Common myeloid progenitor, CD34-positive (primary cell): ENCODE results near the gene STAMBP.

Experiments used
- CTCF ChIA-PET: fragments of 350-600 bp; sonication (Branson Sonifier 250); formaldehyde crosslinking; loops from one replicate; lab custom pipeline; 2021; ENCODE audit warnings: antibody characterized with exemption; lab: Charles Lee
- POLR2A ChIA-PET: fragments of 350-600 bp; sonication (Branson Sonifier 250); formaldehyde crosslinking; loops from one replicate; lab custom pipeline; 2021; ENCODE audit warnings: antibody characterized with exemption; lab: Charles Lee
- DNase-seq, 3 donors: peaks; one replicate each; pipeline versions ENCODE4 v3.0.0 to v3.0.0-alpha.2; 2013
- H3K27ac ChIP-seq, 2 experiments: 1 replicate in 1 of 2; 2 replicates in 1 of 2; pipeline ENCODE4 v1.7.0; 2013; ENCODE audit warnings: inconsistent platforms in 2 of 2, low read length in 2 of 2, mild to moderate bottlenecking in 2 of 2, low read depth in 1 of 2, moderate library complexity in 1 of 2; ENCODE audit not compliant: severe bottlenecking in 2 of 2, insufficient read depth in 1 of 2, poor library complexity in 1 of 2
- H3K27me3 ChIP-seq, 5 experiments: replicated peaks in 2 of 5; 1 replicate in 3 of 5; 2 replicates in 2 of 5; pipeline versions ENCODE4 v1.6.1 to v1.7.0; 2013; ENCODE audit warnings: low read length in 4 of 5, mild to moderate bottlenecking in 2 of 5, moderate library complexity in 2 of 5, inconsistent platforms in 1 of 5; ENCODE audit not compliant: insufficient read depth in 5 of 5, control insufficient read depth in 4 of 5
- H3K36me3 ChIP-seq, 4 experiments: 1 replicate in 2 of 4; 2 replicates in 2 of 4; pipeline versions ENCODE4 v1.6.1 to v1.7.0; 2013; ENCODE audit warnings: low read length in 3 of 4, control low read depth in 1 of 4, mild to moderate bottlenecking in 1 of 4; ENCODE audit not compliant: control insufficient read depth in 4 of 4, insufficient read depth in 4 of 4
- H3K4me1 ChIP-seq, 4 experiments: 1 replicate in 3 of 4; 2 replicates in 1 of 4; pipeline versions ENCODE4 v1.6.1 to v1.7.1; 2013; ENCODE audit warnings: low read length in 3 of 4, mild to moderate bottlenecking in 3 of 4, control low read depth in 1 of 4, inconsistent platforms in 1 of 4, moderate library complexity in 1 of 4; ENCODE audit not compliant: control insufficient read depth in 4 of 4, insufficient read depth in 4 of 4; ENCODE audit errors: control extremely low read depth in 1 of 4
- H3K4me3 ChIP-seq, 7 experiments: 1 replicate in 4 of 7; 2 replicates in 3 of 7; pipeline versions ENCODE4 v1.5.1 to v1.7.0; 2013; ENCODE audit warnings: mild to moderate bottlenecking in 7 of 7, low read length in 6 of 7, moderate library complexity in 6 of 7, inconsistent platforms in 2 of 7, low read depth in 2 of 7, control low read depth in 1 of 7; ENCODE audit not compliant: insufficient read depth in 4 of 7, control insufficient read depth in 1 of 7; ENCODE audit errors: extremely low read depth in 1 of 7
- H3K9me3 ChIP-seq, 5 experiments: 1 replicate in 4 of 5; 2 replicates in 1 of 5; pipeline versions ENCODE4 v1.6.1 to v1.7.1; 2013; ENCODE audit warnings: low read length in 4 of 5, mild to moderate bottlenecking in 2 of 5, inconsistent platforms in 1 of 5, low read depth in 1 of 5, moderate library complexity in 1 of 5; ENCODE audit not compliant: control insufficient read depth in 4 of 5, insufficient read depth in 2 of 5; ENCODE audit errors: control extremely low read depth in 1 of 5
- WGBS: methylation state at CpG from one replicate; pipeline ENCODE4 v1.1.5; 2013; ENCODE audit not compliant: insufficient coverage; 5-methylcytosine and 5-hydroxymethylcytosine counted together

The STAMBP gene

DNA sequence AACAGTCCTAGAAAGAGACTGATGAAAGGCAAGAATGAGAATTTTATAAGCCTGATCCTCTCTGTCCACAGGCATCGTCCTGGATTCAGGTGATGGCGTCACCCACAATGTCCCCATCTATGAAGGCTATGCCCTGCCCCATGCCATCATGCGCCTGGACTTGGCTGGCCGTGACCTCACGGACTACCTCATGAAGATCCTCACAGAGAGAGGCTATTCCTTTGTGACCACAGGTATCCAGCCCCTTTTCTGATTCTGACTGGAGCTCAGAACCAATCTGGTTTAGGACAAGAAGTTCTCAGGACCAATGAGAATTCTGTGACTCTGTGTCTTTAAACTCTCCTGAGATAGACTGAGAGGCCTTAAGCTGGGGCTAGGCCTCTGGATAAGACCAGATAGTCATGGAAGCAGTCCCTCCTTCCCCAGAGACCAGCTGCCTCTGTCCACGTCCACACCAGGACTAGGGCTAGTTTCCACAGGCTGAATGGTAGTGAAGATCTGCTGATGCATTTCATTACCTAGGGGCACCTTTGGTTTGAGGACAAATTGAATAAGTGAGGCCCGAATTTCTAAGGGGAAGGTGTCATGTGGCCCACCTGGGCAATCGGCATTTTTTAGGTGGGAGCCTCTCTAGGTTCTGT is 84.8 kb downstream of the STAMBP start:
- no peaks in the 10 kb centered on the region for H3K36me3 ChIP-seq
- no peak overlapping the region for H3K27ac ChIP-seq
- POLR2A ChIA-PET, result no interaction called here
- DNase-seq, result no peak
- CTCF ChIA-PET, result interaction anchor here (1.4 to 1.8 kb wide), 2 partner anchors 31 to 39 kb away, joined by 3 to 4 read pairs; no protein-coding TSS in a partner anchor
- WGBS, result 98% methylated on average over 7 of the region's 8 CpGs
- H3K4me1 ChIP-seq, result no peaks in the 10 kb centered on the region
- no peaks in the 10 kb centered on the region for H3K27me3 ChIP-seq
- H3K4me3 ChIP-seq, result no peak overlapping the region
- H3K9me3 ChIP-seq, result no peaks in the 10 kb centered on the region

DNA sequence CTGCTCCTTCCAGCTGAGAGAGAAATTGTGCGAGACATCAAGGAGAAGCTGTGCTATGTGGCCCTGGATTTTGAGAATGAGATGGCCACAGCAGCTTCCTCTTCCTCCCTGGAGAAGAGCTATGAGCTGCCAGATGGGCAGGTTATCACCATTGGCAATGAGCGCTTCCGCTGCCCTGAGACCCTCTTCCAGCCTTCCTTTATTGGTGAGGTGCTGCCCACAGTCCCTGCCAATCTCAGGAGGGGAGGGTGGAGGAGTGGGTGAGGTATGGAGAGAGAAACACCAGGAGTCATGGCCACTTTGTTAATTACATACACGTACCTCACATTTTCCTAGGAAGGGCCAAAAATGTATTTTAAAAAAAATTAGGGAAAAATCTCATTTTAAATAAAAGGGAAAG is 85.9 kb downstream of the STAMBP start:
- Histone ChIP-seq H3K36me3 (no peaks in the 10 kb centered on the region), H3K9me3 (no peaks in the 10 kb centered on the region), H3K27me3 (no peaks in the 10 kb centered on the region), H3K4me3 (no peak overlapping the region), H3K27ac (no peak overlapping the region), H3K4me1 (no peaks in the 10 kb centered on the region)
- no CpG with 5 or more reads among the region's 4 CpGs for WGBS
- ChIA-PET CTCF (no interaction called here), POLR2A (interaction anchor here (0.7 kb wide), 1 partner anchor 71 kb away, joined by 3 read pairs; no protein-coding TSS in a partner anchor)
- no peak for DNase-seq

DNA sequence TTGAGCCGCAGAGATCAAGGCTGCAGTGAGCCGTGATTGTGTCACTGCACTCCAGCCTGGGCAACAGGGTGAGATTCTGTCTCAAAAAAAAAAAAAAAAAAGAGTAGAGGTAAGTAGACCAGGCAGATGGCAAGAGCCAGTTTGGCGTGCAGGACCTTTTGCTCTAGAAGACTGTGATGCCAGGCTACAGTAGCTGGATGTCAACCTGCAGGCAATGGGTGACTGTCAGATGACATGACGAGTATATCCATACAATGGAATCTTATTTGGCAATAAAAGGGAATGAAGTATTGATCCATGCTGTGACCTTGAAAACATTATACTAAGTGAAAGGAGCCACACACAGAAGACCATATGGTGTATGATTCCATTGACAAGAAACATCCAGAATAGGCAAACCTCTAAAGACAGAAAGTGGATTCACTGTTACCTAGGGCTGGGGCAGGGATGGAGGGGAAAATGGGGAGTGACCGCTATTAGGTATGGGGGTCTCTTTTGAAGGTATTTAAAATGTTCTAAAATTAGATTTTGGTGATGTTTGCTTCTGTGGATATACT is 86.8 kb downstream of the STAMBP start:
- Histone ChIP-seq H3K4me1 (no peaks in the 10 kb centered on the region), H3K36me3 (no peaks in the 10 kb centered on the region), H3K4me3 (no peak overlapping the region), H3K9me3 (no peaks in the 10 kb centered on the region), H3K27ac (no peak overlapping the region), H3K27me3 (no peaks in the 10 kb centered on the region)
- POLR2A ChIA-PET, result no interaction called here
- no peak for DNase-seq
- CTCF ChIA-PET, result no interaction called here
- 100% methylated on average over 2 of the region's 5 CpGs for WGBS

DNA sequence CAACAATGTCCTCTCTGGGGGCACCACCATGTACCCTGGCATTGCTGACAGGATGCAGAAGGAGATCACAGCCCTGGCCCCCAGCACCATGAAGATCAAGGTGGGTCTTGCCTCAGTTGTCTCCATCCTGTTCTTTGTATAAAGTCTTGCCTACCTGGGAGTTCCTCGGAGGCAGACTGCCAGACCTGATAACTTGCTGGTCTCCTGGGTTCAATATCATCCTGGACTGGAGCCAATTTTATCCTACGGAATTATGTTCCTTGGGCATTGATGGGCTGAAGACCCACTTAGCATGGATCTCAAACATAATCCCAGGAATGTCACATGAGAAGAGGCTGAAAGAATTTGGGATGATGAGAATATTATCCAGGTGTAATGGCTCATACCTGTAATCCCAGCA is 87.9 kb downstream of the STAMBP start:
- Histone ChIP-seq H3K36me3 (no peaks in the 10 kb centered on the region), H3K27me3 (no peaks in the 10 kb centered on the region), H3K27ac (no peak overlapping the region), H3K9me3 (no peaks in the 10 kb centered on the region), H3K4me3 (no peak overlapping the region), H3K4me1 (peaks cover 0 to 5% (median 2%) of the 10 kb centered on the region in 4 experiments)
- 95% methylated on average over 2 of the region's 2 CpGs for WGBS
- ChIA-PET POLR2A (no interaction called here), CTCF (no interaction called here)
- DNase-seq, result no peak

DNA sequence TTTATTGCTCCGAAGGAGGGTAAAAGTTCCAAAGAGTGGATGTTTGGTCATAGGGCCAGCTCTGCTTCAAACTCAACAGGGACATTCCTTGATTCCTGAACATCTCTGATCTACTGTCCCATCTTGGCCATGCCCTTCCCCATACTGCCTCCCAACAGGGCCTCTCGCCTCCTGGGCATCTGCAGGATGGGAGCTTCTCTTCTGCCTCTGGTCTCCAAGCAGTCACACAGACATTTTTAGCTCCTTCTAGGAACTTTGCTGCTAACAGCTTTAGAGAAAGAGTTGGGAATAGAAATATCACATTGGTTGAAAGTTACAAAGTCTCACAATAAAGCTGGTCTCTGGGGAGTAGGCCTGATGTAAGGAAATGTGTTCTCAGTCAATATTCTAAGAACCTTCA is 88.5 kb downstream of the STAMBP start:
- Histone ChIP-seq H3K4me1 (peaks cover 0 to 5% (median 2%) of the 10 kb centered on the region in 4 experiments), H3K36me3 (no peaks in the 10 kb centered on the region), H3K4me3 (no peak overlapping the region), H3K9me3 (no peaks in the 10 kb centered on the region), H3K27me3 (no peaks in the 10 kb centered on the region), H3K27ac (no peak overlapping the region)
- no peak for DNase-seq
- 100% methylated on average over 2 of the region's 2 CpGs for WGBS
- ChIA-PET CTCF (interaction anchor here (0.7 kb wide), 1 partner anchor 8 kb away, joined by 3 read pairs; no protein-coding TSS in a partner anchor), POLR2A (no interaction called here)

DNA sequence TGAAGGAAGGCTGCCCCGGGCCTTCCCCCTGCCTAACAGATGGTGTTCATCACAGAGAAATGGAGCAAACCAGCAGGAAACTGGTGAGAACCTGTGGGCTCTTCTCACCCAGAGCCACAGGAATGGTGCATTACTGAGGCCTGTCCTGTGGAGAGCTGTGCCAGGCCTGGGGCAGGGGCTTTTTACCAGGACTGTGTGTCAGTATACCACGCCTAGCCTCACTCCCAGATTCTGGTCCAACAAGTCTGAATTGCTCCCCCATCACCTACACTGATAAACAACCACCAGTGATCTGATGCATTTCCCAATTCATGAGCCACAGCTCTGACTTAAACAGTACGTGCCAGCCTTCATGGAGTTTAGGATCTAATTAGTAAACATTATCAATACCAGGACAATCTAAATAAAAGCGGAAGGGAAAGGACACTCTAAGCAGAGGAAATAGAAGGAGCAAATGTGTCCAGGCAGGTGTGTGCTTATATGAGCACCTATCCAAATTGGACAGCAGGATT is 89.0 kb downstream of the STAMBP start:
- POLR2A ChIA-PET, result no interaction called here

DNA sequence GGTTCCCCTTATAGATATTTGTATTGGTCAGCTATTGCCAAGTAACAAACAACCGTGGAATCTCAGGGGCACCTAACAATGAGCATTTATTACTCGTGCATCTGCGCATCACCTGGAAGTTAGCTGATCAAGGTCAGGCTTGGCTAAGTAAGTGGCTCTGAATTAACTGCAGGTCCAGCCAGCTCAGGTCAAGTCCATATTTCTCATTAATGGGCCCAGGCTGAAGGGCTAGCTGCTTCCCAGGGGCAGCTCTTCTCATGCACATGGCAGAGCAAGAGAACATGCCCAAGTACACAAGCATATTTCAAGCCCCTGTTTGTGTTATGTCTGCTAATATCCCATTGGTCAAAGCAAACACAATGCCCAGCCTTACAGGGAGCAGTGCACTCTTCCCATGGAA is 90.1 kb downstream of the STAMBP start:
- CTCF ChIA-PET, result interaction anchor here (0.8 kb wide), 2 partner anchors 11 to 72 kb away, joined by 3 read pairs; no protein-coding TSS in a partner anchor

More for the DNA sequence above, 89.0 kb downstream of the STAMBP start:
- no peak for DNase-seq
- CTCF ChIA-PET, result interaction anchor here (0.7 kb wide), 1 partner anchor 8 kb away, joined by 3 read pairs; no protein-coding TSS in a partner anchor
- H3K27me3 ChIP-seq, result no peaks in the 10 kb centered on the region
- H3K9me3 ChIP-seq, result no peaks in the 10 kb centered on the region
- H3K4me1 ChIP-seq, result peaks cover 0 to 6% (median 2%) of the 10 kb centered on the region in 4 experiments
- no peaks in the 10 kb centered on the region for H3K36me3 ChIP-seq
- no peak overlapping the region for H3K27ac ChIP-seq
- 96% methylated on average over 2 of the region's 4 CpGs for WGBS
- H3K4me3 ChIP-seq, result no peak overlapping the region

More for the DNA sequence above, 90.1 kb downstream of the STAMBP start:
- Histone ChIP-seq H3K36me3 (no peaks in the 10 kb centered on the region), H3K27me3 (no peaks in the 10 kb centered on the region), H3K27ac (no peak overlapping the region), H3K4me3 (no peak overlapping the region), H3K9me3 (no peaks in the 10 kb centered on the region), H3K4me1 (peaks cover 0 to 9% (median 2%) of the 10 kb centered on the region in 4 experiments)
- 100% methylated on average over 3 of the region's 3 CpGs for WGBS
- no peak for DNase-seq
- POLR2A ChIA-PET, result no interaction called here
